Measurements from ENCODE around the gene SPATA13. TPM values are rescaled to one million over a fixed set of nuclear protein-coding genes. Genes with fewer than 3 reads are reported as not detected.

Gene SPATA13
- total RNA-seq, 1 experiment from 2014 or later = 14.1 TPM

DNA sequence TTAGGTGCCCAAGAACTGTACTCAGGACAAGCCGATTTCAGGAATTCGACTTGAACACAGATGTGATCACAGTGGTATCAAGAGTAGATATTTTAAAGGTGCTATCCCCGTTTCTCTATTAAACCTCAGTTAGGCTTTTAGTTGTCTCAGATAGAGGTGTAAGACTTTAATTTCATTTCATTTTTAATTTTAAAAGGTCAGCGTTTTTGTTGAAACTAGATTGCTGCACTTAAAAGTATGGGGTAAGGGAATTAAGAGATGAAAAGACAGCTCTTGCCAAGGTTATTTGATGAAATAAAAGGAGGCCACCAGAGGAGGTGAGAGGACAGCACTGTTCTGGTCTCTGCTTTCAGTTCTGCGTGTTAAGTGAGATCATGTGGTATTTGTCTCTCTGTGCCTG lies 48.6 kb downstream of the SPATA13 start:
- H3K9ac ChIP-seq (ENCODE audit: extremely low read depth, insufficient read length, low read length) = no peak overlapping the region
- H3K4me1 ChIP-seq (ENCODE audit: insufficient read depth, low read length) = peaks cover 7% of the 10 kb centered on the region; the same call in 1 of the 2 replicates
- no peak overlapping the region for H4K8ac ChIP-seq (replicated peaks; ENCODE audit: insufficient read length, low read depth, low read length)
- H3K79me2 ChIP-seq (ENCODE audit: insufficient read depth, low read length) = peaks cover 6% of the 10 kb centered on the region; the same call in 1 of the 2 replicates
- H3K27ac Mint-ChIP-seq = no peak overlapping the region
- no peak overlapping the region for H3K4me3 Mint-ChIP-seq
- H3K4ac ChIP-seq (ENCODE audit: low read depth, low read length) = no peak overlapping the region
- no peak overlapping the region for H3K14ac ChIP-seq (ENCODE audit: insufficient read depth, low read length)
- no peak overlapping the region for H2AK5ac ChIP-seq (ENCODE audit: insufficient read length, low read length)
- H2BK15ac ChIP-seq (ENCODE audit: low read depth, low read length) = no peak overlapping the region
- H2BK120ac ChIP-seq (ENCODE audit: low read depth, low read length, poor library complexity, severe bottlenecking) = no peak overlapping the region
- H4K5ac ChIP-seq (ENCODE audit: insufficient read length, low read depth, low read length) = no peak overlapping the region
- H4K91ac ChIP-seq (ENCODE audit: insufficient read length, low read depth, low read length) = no peak overlapping the region
- H3K4me2 ChIP-seq (ENCODE audit: insufficient read depth, insufficient read length, low read length) = no peak overlapping the region
- H3K27me3 Mint-ChIP-seq (ENCODE audit: low read depth) = no peaks in the 10 kb centered on the region
- peaks cover 12 to 18% of the 10 kb centered on the region in 2 experiments for H3K4me1 Mint-ChIP-seq
- no peaks in the 10 kb centered on the region for H3K9me3 Mint-ChIP-seq
- H3K9me3 ChIP-seq (ENCODE audit: control insufficient read depth, low read depth, low read length) = no peaks in the 10 kb centered on the region
- H4K20me1 ChIP-seq (ENCODE audit: control insufficient read depth, insufficient read depth, insufficient read length) = no peaks in the 10 kb centered on the region
- WGBS (ENCODE audit: extremely low coverage, insufficient read length, low lambda C conversion rate) = no CpG with 5 or more reads among the region's 5 CpGs
- no peaks in the 10 kb centered on the region for H3K27me3 ChIP-seq (ENCODE audit: insufficient read depth, low read length)
- no peak overlapping the region for H3K23ac ChIP-seq (ENCODE audit: insufficient read length, low read depth, low read length)
- H3K79me1 ChIP-seq (ENCODE audit: insufficient read depth, low read depth, low read length, poor library complexity, severe bottlenecking) = no peaks in the 10 kb centered on the region
- H2BK12ac ChIP-seq (ENCODE audit: insufficient read length, low read depth, low read length) = no peak overlapping the region
- H3K36me3 Mint-ChIP-seq (ENCODE audit: insufficient read depth in 1 of 3, low read depth in 3 of 3) = peaks cover 0 to 2% (median 0%) of the 10 kb centered on the region in 3 experiments; a peak in 3 of 7 replicates
- H3K27ac ChIP-seq (ENCODE audit: insufficient read length, low read depth, low read length) = no peak overlapping the region
- H3K56ac ChIP-seq (ENCODE audit: insufficient read length, low read depth, low read length) = no peak overlapping the region
- no peak for TF ChIP-seq CTCF (conservative IDR thresholded peaks at IDR 0.05)
- DNase-seq = no peak
- no peak overlapping the region for H2BK20ac ChIP-seq (ENCODE audit: low read depth, low read length, poor library complexity, severe bottlenecking)
- H3T11ph ChIP-seq (ENCODE audit: low read length) = no peak overlapping the region
- H2AFZ ChIP-seq (ENCODE audit: low read length) = no peak overlapping the region
- H3K23me2 ChIP-seq (ENCODE audit: insufficient read length, low read depth, low read length, poor library complexity, severe bottlenecking) = no peaks in the 10 kb centered on the region
- no peak overlapping the region for H2BK5ac ChIP-seq (ENCODE audit: insufficient read length, low read length)
- no peak overlapping the region for H3K18ac ChIP-seq (ENCODE audit: insufficient read length, low read depth, low read length)

Measured in H9 (cell line).